Skeletal muscle satellite cell (primary cell): ENCODE measurements around the gene DACH2.

Source experiments
- H3K27me3 ChIP-seq: 2 replicates; pipeline ENCODE4 v1.7.0; 2013; ENCODE audit warnings: low read length; ENCODE audit not compliant: control insufficient read depth, insufficient read depth
- H3K36me3 ChIP-seq: 2 replicates; pipeline ENCODE4 v1.7.0; 2013; ENCODE audit warnings: mild to moderate bottlenecking, control low read depth, low read length; ENCODE audit not compliant: insufficient read depth
- H3K4me1 ChIP-seq: 2 replicates; pipeline ENCODE4 v1.7.0; 2013; ENCODE audit warnings: low read length; ENCODE audit not compliant: control insufficient read depth, insufficient read depth
- H3K4me2 ChIP-seq: 2 replicates; pipeline ENCODE4 v1.7.0; 2013; ENCODE audit warnings: mild to moderate bottlenecking, low read length
- H3K4me3 ChIP-seq: 2 replicates; pipeline ENCODE4 v1.7.0; 2013; ENCODE audit warnings: low read length
- H3K9ac ChIP-seq: 2 replicates; pipeline ENCODE4 v1.7.0; 2013; ENCODE audit warnings: mild to moderate bottlenecking, low read depth, low read length, moderate library complexity
- H3K9me3 ChIP-seq: replicated peaks from 2 replicates; pipeline ENCODE4 v1.7.0; 2013; ENCODE audit warnings: mild to moderate bottlenecking, control low read depth, low read length

The DACH2 gene

GRCh38 chrX:86436116-86436515 lies 287.9 kb downstream of the DACH2 start:
- H3K4me1 ChIP-seq = no peaks in the 10 kb centered on the region
- no peak overlapping the region for H3K4me3 ChIP-seq
- H3K27me3 ChIP-seq = no peaks in the 10 kb centered on the region
- H3K4me2 ChIP-seq = no peak overlapping the region
- no peaks in the 10 kb centered on the region for H3K9me3 ChIP-seq
- H3K36me3 ChIP-seq = no peaks in the 10 kb centered on the region
- no peak overlapping the region for H3K9ac ChIP-seq

GRCh38 chrX:86455495-86455894 lies 307.2 kb downstream of the DACH2 start:
- no peak overlapping the region for H3K9ac ChIP-seq
- H3K9me3 ChIP-seq = no peaks in the 10 kb centered on the region
- no peak overlapping the region for H3K4me2 ChIP-seq
- no peaks in the 10 kb centered on the region for H3K27me3 ChIP-seq
- H3K4me3 ChIP-seq = no peak overlapping the region
- H3K4me1 ChIP-seq = no peaks in the 10 kb centered on the region
- H3K36me3 ChIP-seq = no peaks in the 10 kb centered on the region

GRCh38 chrX:86460760-86461159 lies 312.5 kb downstream of the DACH2 start:
- Histone ChIP-seq H3K4me3 (no peak overlapping the region), H3K4me1 (no peaks in the 10 kb centered on the region), H3K4me2 (no peak overlapping the region), H3K36me3 (no peaks in the 10 kb centered on the region), H3K9me3 (peaks cover 4% of the 10 kb centered on the region), H3K9ac (no peak overlapping the region), H3K27me3 (no peaks in the 10 kb centered on the region)

GRCh38 chrX:86504297-86504696 lies 356.0 kb downstream of the DACH2 start:
- no peaks in the 10 kb centered on the region for H3K9me3 ChIP-seq
- no peak overlapping the region for H3K4me2 ChIP-seq
- H3K27me3 ChIP-seq = no peaks in the 10 kb centered on the region
- no peaks in the 10 kb centered on the region for H3K36me3 ChIP-seq
- H3K4me1 ChIP-seq = no peaks in the 10 kb centered on the region
- H3K9ac ChIP-seq = no peak overlapping the region
- no peak overlapping the region for H3K4me3 ChIP-seq

- Histone ChIP-seq H3K9ac (no peak overlapping the region), H3K4me1 (no peaks in the 10 kb centered on the region)
Measured at GRCh38 chrX:86507331-86507730, 359.1 kb downstream of the DACH2 start.

GRCh38 chrX:86579777-86580176 lies 431.5 kb downstream of the DACH2 start:
- Histone ChIP-seq H3K4me1 (no peaks in the 10 kb centered on the region), H3K27me3 (no peaks in the 10 kb centered on the region), H3K4me2 (no peak overlapping the region), H3K9me3 (no peaks in the 10 kb centered on the region), H3K36me3 (no peaks in the 10 kb centered on the region), H3K9ac (no peak overlapping the region), H3K4me3 (no peak overlapping the region)

More at GRCh38 chrX:86507331-86507730, 359.1 kb downstream of the DACH2 start:
- H3K36me3 ChIP-seq = no peaks in the 10 kb centered on the region
- no peak overlapping the region for H3K4me3 ChIP-seq
- H3K4me2 ChIP-seq = no peak overlapping the region
- H3K27me3 ChIP-seq = no peaks in the 10 kb centered on the region
- no peaks in the 10 kb centered on the region for H3K9me3 ChIP-seq

- H3K27me3 ChIP-seq = no peaks in the 10 kb centered on the region
- no peaks in the 10 kb centered on the region for H3K4me1 ChIP-seq
- no peak overlapping the region for H3K4me3 ChIP-seq
- H3K9ac ChIP-seq = no peak overlapping the region
- H3K36me3 ChIP-seq = no peaks in the 10 kb centered on the region
- no peak overlapping the region for H3K4me2 ChIP-seq
- H3K9me3 ChIP-seq = no peaks in the 10 kb centered on the region
Measured at GRCh38 chrX:86604607-86605006, 456.4 kb downstream of the DACH2 start.

- Histone ChIP-seq H3K27me3 (no peaks in the 10 kb centered on the region), H3K36me3 (no peaks in the 10 kb centered on the region), H3K4me2 (no peak overlapping the region), H3K4me1 (no peaks in the 10 kb centered on the region), H3K4me3 (no peak overlapping the region), H3K9me3 (no peaks in the 10 kb centered on the region), H3K9ac (no peak overlapping the region)
Measured at GRCh38 chrX:86696951-86697350, 548.7 kb downstream of the DACH2 start.

GRCh38 chrX:86711531-86712180 lies 563.4 kb downstream of the DACH2 start:
- Histone ChIP-seq H3K27me3 (no peaks in the 10 kb centered on the region), H3K36me3 (no peaks in the 10 kb centered on the region), H3K9me3 (no peaks in the 10 kb centered on the region), H3K4me2 (no peak overlapping the region), H3K4me3 (no peak overlapping the region), H3K9ac (no peak overlapping the region), H3K4me1 (no peaks in the 10 kb centered on the region)

GRCh38 chrX:86714441-86714840 lies 566.2 kb downstream of the DACH2 start:
- Histone ChIP-seq H3K4me2 (no peak overlapping the region), H3K4me3 (no peak overlapping the region), H3K36me3 (no peaks in the 10 kb centered on the region), H3K9ac (no peak overlapping the region), H3K27me3 (no peaks in the 10 kb centered on the region), H3K9me3 (no peaks in the 10 kb centered on the region), H3K4me1 (no peaks in the 10 kb centered on the region)

- Histone ChIP-seq H3K4me2 (no peak overlapping the region), H3K4me1 (no peaks in the 10 kb centered on the region), H3K4me3 (no peak overlapping the region), H3K9ac (no peak overlapping the region), H3K36me3 (no peaks in the 10 kb centered on the region), H3K27me3 (no peaks in the 10 kb centered on the region), H3K9me3 (peaks cover 4% of the 10 kb centered on the region)
Measured at GRCh38 chrX:86724277-86724676, 576.0 kb downstream of the DACH2 start.

- Histone ChIP-seq H3K4me2 (no peak overlapping the region), H3K27me3 (no peaks in the 10 kb centered on the region), H3K36me3 (no peaks in the 10 kb centered on the region), H3K9me3 (peaks cover 3% of the 10 kb centered on the region), H3K4me1 (no peaks in the 10 kb centered on the region), H3K9ac (no peak overlapping the region), H3K4me3 (no peak overlapping the region)
Measured at GRCh38 chrX:86747091-86747490, 598.8 kb downstream of the DACH2 start.
